ENCODE results near the gene IRF9. TPM values are rescaled to one million over a fixed set of nuclear protein-coding genes. Genes with fewer than 3 reads are reported as not detected.
A peak's percentile ranks its signal among the peaks of the same experiment; 100 is the strongest.

IRF9 gene
- total and polyA plus RNA-seq, 2 of the 13 experiments (the other 11 are each of a cell fraction or from before 2014, with no cell fraction given): 14.9 to 49.7 TPM

- TF ChIP-seq, protein P1, sequence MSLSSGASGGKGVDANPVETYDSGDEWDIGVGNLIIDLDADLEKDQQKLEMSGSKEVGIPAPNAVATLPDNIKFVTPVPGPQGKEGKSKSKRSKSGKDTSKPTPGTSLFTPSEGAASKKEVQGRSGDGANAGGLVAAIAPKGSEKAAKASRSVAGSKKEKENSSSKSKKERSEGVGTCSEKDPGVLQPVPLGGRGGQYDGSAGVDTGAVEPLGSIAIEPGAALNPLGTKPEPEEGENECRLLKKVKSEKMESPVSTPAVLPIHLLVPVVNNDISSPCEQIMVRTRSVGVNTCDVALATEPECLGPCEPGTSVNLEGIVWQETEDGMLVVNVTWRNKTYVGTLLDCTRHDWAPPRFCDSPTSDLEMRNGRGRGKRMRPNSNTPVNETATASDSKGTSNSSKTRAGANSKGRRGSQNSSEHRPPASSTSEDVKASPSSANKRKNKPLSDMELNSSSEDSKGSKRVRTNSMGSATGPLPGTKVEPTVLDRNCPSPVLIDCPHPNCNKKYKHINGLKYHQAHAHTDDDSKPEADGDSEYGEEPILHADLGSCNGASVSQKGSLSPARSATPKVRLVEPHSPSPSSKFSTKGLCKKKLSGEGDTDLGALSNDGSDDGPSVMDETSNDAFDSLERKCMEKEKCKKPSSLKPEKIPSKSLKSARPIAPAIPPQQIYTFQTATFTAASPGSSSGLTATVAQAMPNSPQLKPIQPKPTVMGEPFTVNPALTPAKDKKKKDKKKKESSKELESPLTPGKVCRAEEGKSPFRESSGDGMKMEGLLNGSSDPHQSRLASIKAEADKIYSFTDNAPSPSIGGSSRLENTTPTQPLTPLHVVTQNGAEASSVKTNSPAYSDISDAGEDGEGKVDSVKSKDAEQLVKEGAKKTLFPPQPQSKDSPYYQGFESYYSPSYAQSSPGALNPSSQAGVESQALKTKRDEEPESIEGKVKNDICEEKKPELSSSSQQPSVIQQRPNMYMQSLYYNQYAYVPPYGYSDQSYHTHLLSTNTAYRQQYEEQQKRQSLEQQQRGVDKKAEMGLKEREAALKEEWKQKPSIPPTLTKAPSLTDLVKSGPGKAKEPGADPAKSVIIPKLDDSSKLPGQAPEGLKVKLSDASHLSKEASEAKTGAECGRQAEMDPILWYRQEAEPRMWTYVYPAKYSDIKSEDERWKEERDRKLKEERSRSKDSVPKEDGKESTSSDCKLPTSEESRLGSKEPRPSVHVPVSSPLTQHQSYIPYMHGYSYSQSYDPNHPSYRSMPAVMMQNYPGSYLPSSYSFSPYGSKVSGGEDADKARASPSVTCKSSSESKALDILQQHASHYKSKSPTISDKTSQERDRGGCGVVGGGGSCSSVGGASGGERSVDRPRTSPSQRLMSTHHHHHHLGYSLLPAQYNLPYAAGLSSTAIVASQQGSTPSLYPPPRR (CRISPR knock-in tag; IDR thresholded peaks at IDR 0.05; ENCODE audit: borderline replicate concordance): peak; percentile 80
- TF ChIP-seq ZNF484 (CRISPR knock-in tag; IDR thresholded peaks at IDR 0.05; ENCODE audit: borderline replicate concordance, low read depth) (no peak; the same call in 1 of the 2 replicates), SOX13 (IDR thresholded peaks at IDR 0.05) (peak; percentile 68; the same call in 1 of the 2 replicates), SOX13 (CRISPR knock-in tag; conservative IDR thresholded peaks at IDR 0.05 in 1 of 2, IDR thresholded peaks at IDR 0.05 in 1 of 2) (peak; percentile 60 to 72; a peak in 2 of 4 replicates), AGO1 (IDR thresholded peaks at IDR 0.05; ENCODE audit: low read depth, low read length, poor library complexity, severe bottlenecking) (peak; percentile 96), ADNP (CRISPR knock-in tag; IDR thresholded peaks at IDR 0.05) (peak; percentile 7), TCF7L2 (IDR thresholded peaks at IDR 0.05; ENCODE audit: low read depth, low read length) (no peak), NR3C1 (CRISPR knock-in tag; IDR thresholded peaks at IDR 0.05) (no peak), ATF2 (CRISPR knock-in tag; IDR thresholded peaks at IDR 0.05) (peak; percentile 84), ZNF790 (CRISPR knock-in tag; IDR thresholded peaks at IDR 0.05; ENCODE audit: borderline replicate concordance) (no peak), DMAP1 (CRISPR knock-in tag; IDR thresholded peaks at IDR 0.05) (peak; percentile 90; the same call in 1 of the 2 replicates), ZNF773 (CRISPR knock-in tag; IDR thresholded peaks at IDR 0.05; ENCODE audit: borderline replicate concordance) (peak; percentile 95), SRY (CRISPR knock-in tag; IDR thresholded peaks at IDR 0.05) (no peak), ZZZ3 (CRISPR knock-in tag; IDR thresholded peaks at IDR 0.05; ENCODE audit: borderline replicate concordance) (peak; percentile 92), PAX8 (CRISPR knock-in tag; IDR thresholded peaks at IDR 0.05; ENCODE audit: borderline replicate concordance) (peak; percentile 95; the same call in 1 of the 2 replicates), ZBED4 (CRISPR knock-in tag; IDR thresholded peaks at IDR 0.05; ENCODE audit: borderline replicate concordance) (peak; percentile 99)
- TF ChIP-seq, protein P2, sequence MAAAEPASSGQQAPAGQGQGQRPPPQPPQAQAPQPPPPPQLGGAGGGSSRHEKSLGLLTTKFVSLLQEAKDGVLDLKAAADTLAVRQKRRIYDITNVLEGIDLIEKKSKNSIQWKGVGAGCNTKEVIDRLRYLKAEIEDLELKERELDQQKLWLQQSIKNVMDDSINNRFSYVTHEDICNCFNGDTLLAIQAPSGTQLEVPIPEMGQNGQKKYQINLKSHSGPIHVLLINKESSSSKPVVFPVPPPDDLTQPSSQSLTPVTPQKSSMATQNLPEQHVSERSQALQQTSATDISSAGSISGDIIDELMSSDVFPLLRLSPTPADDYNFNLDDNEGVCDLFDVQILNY (CRISPR knock-in tag; conservative IDR thresholded peaks at IDR 0.05): peak; percentile 88
These were observed 19.8 kb upstream of the IRF9 start, which contains the start of gene EMC9 (continued) for GRCh38 chr14:24141097-24141880.

Data from HepG2 (cell line).